Measurements from ENCODE around the gene GABRG3.

GRCh38 chr15:27183201-27183600 is 212.2 kb downstream of the GABRG3 start:
- TF ChIP-seq CTCF (IDR thresholded peaks at IDR 0.05; ENCODE audit: low read depth, low read length, missing input control) (no peak), REST (IDR thresholded peaks at IDR 0.05) (no peak), RAD21 (IDR thresholded peaks at IDR 0.05) (no peak), EGR1 (IDR thresholded peaks at IDR 0.05; ENCODE audit: low read depth in 2 of 2) (no peak), GABPA (IDR thresholded peaks at IDR 0.05 in 1 of 2, conservative IDR thresholded peaks at IDR 0.05 in 1 of 2) (no peak), JUND (IDR thresholded peaks at IDR 0.05) (no peak)

All from liver (tissue), 3 donors.